Neural progenitor cell (in vitro differentiated cells): Measurements from ENCODE around the gene DCLRE1C.

Source experiments
- CTCF ChIP-seq: fragments of 200-600 bp; sonication (generic); IDR thresholded peaks from 2 replicates; pipeline ENCODE4 v1.5.1; 2017; ENCODE audit warnings: antibody characterized with exemption, mild to moderate bottlenecking
- EZH2 ChIP-seq: fragments of 200-600 bp; sonication (generic); IDR thresholded peaks from 2 replicates; pipeline ENCODE4 v1.6.1; 2017; ENCODE audit warnings: antibody characterized with exemption, mild to moderate bottlenecking, moderate library complexity

- TF ChIP-seq EZH2, result no peak
- no peak for TF ChIP-seq CTCF
Measured at GRCh38 chr10:14945108-14945507, 8.8 kb downstream of the DCLRE1C start.
